HEK293T (cell line): ENCODE data around the gene MBOAT7.
"Not testable (repeated sequence)": the region's sequence is repeated elsewhere in the genome, so short reads cannot be mapped to it uniquely, and the experiment has no call there.

Experiments used
- CTCF ChIA-PET: fragments of 350-600 bp; formaldehyde crosslinking; extraction: SDS; loops from one replicate; lab custom pipeline; 2021; ENCODE audit warnings: antibody characterized with exemption, inconsistent platforms; lab: Yijun Ruan, JAX
- POLR2A ChIA-PET: fragments of 350-600 bp; formaldehyde crosslinking; extraction: SDS; loops from one replicate; lab custom pipeline; 2020; ENCODE audit warnings: antibody characterized with exemption, inconsistent platforms; lab: Yijun Ruan, JAX
- DNase-seq: peaks from one replicate; pipeline ENCODE4 v3.0.0; 2012; ENCODE audit warnings: mixed read lengths; ENCODE audit errors: extremely low spot score
- ARNT ChIP-seq: fragments of 450-650 bp; IDR thresholded peaks from 2 replicates; pipeline ENCODE4 v1.6.1; 2017; ENCODE audit warnings: mild to moderate bottlenecking
- BHLHE40 ChIP-seq: fragments of 450-650 bp; IDR thresholded peaks from 2 replicates; pipeline ENCODE4 v1.6.1; 2016; ENCODE audit warnings: mild to moderate bottlenecking, moderate library complexity, borderline replicate concordance
- CTBP1 ChIP-seq: fragments of 450-650 bp; IDR thresholded peaks from 2 replicates; pipeline ENCODE4 v1.6.1; 2016; ENCODE audit warnings: borderline replicate concordance
- ELF4 ChIP-seq: fragments of 450-650 bp; IDR thresholded peaks from 2 replicates; pipeline ENCODE4 v1.6.1; 2017; ENCODE audit warnings: antibody characterized with exemption
- FOXA1 ChIP-seq: fragments of 450-650 bp; IDR thresholded peaks from 2 replicates; pipeline ENCODE4 v1.6.1; 2016; ENCODE audit warnings: mild to moderate bottlenecking
- FOXK2 ChIP-seq: fragments of 450-650 bp; IDR thresholded peaks from 2 replicates; pipeline ENCODE4 v1.6.1; 2016; ENCODE audit warnings: mild to moderate bottlenecking
- FOXM1 ChIP-seq: fragments of 450-650 bp; IDR thresholded peaks from 2 replicates; pipeline ENCODE4 v1.6.1; 2017; ENCODE audit warnings: mild to moderate bottlenecking, borderline replicate concordance
- HDGF ChIP-seq: fragments of 450-650 bp; IDR thresholded peaks from 2 replicates; pipeline ENCODE4 v1.6.1; 2017; ENCODE audit warnings: antibody characterized with exemption, borderline replicate concordance
- L3MBTL2 ChIP-seq: fragments of 450-650 bp; conservative IDR thresholded peaks from 2 replicates; pipeline ENCODE4 v1.6.1; 2016; ENCODE audit warnings: mild to moderate bottlenecking
- LEF1 ChIP-seq: fragments of 450-650 bp; IDR thresholded peaks from 2 replicates; pipeline ENCODE4 v1.6.1; 2017; ENCODE audit warnings: mild to moderate bottlenecking, borderline replicate concordance
- NFRKB ChIP-seq: fragments of 450-650 bp; IDR thresholded peaks from 2 replicates; pipeline ENCODE4 v1.6.1; 2016; ENCODE audit warnings: mild to moderate bottlenecking, moderate library complexity
- SP1 ChIP-seq: fragments of 450-650 bp; IDR thresholded peaks from 2 replicates; pipeline ENCODE4 v1.6.1; 2017
- SUZ12 ChIP-seq: fragments of 450-650 bp; IDR thresholded peaks from 2 replicates; pipeline ENCODE4 v1.6.1; 2016; ENCODE audit warnings: mild to moderate bottlenecking
- TARDBP ChIP-seq: fragments of 450-650 bp; IDR thresholded peaks from 2 replicates; pipeline ENCODE4 v1.6.1; 2016
- ZNF384 ChIP-seq: fragments of 450-650 bp; IDR thresholded peaks from 2 replicates; pipeline ENCODE4 v1.6.1; 2016
- TF ChIP-seq, protein P1 (sequence below): fragments of 450-650 bp; IDR thresholded peaks from 2 replicates; pipeline ENCODE4 v1.6.1; 2016

Gene MBOAT7

DNA sequence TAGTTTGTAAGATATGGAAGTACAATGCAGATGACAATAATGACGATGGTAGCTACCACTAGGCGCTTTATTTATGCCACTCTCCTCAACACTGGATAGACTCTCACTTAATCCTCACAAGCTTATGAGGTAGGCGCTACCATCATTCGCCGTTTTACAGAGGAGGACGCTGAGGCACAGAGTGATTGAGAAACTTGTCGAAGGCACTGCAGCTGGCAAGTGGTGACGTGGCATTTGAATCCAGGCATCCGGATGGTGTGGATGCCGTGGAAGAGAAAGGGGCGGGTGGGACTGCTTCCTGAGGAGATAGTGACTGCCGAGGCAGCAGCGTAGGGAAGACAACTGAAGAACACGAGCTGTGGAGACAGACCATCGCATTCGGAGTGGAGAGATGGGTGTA, 10.0 kb upstream of the MBOAT7 start:
- ChIA-PET CTCF (no interaction called here), POLR2A (interaction anchor here (2.3 to 3.4 kb wide), 2 partner anchors 9 to 40 kb away, joined by 7 to 76 read pairs; partner anchors contain the start of genes LENG1, MBOAT7 and TSEN34)
- DNase-seq: no peak
- TF ChIP-seq ELF4 (no peak), SUZ12 (no peak), CTBP1 (no peak), FOXM1 (no peak), FOXA1 (no peak)

DNA sequence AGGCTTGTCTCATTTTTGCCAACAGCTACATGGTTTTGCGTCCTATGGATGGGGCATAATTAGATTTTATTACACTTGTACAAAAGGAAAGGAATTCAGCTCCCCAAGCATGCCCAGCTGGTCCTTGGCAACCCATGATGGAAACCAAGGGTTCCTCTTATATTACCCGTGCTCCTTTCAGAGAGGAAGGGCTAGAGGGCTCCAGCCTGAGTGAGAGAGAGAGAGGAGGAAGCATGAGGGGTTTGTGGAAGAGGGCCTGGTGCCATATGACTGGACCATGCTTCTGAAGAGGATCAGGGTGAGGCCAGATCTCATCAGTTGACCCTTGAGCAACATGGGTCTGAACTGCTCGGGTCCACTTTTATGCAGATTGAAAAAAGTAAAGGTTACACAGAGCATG, 7.7 kb upstream of the MBOAT7 start:
- CTCF ChIA-PET: no interaction called here
- no peak for DNase-seq
- TF ChIP-seq, protein P1, sequence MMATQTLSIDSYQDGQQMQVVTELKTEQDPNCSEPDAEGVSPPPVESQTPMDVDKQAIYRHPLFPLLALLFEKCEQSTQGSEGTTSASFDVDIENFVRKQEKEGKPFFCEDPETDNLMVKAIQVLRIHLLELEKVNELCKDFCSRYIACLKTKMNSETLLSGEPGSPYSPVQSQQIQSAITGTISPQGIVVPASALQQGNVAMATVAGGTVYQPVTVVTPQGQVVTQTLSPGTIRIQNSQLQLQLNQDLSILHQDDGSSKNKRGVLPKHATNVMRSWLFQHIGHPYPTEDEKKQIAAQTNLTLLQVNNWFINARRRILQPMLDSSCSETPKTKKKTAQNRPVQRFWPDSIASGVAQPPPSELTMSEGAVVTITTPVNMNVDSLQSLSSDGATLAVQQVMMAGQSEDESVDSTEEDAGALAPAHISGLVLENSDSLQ: no peak
- no peak for TF ChIP-seq TARDBP
- TF ChIP-seq CTBP1: no peak
- TF ChIP-seq LEF1: no peak
- TF ChIP-seq NFRKB: no peak
- no peak for TF ChIP-seq ELF4
- no peak for TF ChIP-seq L3MBTL2
- TF ChIP-seq BHLHE40: no peak
- no peak for TF ChIP-seq SUZ12
- TF ChIP-seq FOXK2: no peak
- no peak for TF ChIP-seq ARNT
- no peak for TF ChIP-seq HDGF
- no peak for TF ChIP-seq ZNF384
- no peak for TF ChIP-seq FOXA1
- no peak for TF ChIP-seq SP1
- TF ChIP-seq FOXM1: no peak
- POLR2A ChIA-PET: no interaction called here

DNA sequence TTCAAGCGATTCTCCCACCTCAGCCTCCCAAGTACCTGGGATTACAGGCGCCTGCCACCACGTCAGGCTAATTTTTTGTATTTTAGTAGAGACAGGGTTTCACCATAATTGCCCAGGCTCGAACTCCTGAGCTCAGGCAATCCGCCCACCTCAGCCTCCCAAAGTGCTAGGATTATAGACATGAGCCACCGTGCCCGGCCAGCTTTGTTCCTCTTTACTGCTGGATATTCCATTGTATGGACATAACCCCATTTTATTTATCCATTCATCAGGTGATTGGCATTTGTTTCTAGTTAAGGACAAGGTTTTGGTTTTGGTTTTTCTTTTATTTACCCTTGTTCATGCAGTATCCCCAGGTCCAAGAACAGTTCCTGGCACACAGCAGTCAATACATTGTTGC, 7.2 kb upstream of the MBOAT7 start:
- no peak for DNase-seq
- ChIA-PET POLR2A (no interaction called here), CTCF (no interaction called here)
- TF ChIP-seq, protein P1: no peak
- TF ChIP-seq ELF4: no peak

DNA sequence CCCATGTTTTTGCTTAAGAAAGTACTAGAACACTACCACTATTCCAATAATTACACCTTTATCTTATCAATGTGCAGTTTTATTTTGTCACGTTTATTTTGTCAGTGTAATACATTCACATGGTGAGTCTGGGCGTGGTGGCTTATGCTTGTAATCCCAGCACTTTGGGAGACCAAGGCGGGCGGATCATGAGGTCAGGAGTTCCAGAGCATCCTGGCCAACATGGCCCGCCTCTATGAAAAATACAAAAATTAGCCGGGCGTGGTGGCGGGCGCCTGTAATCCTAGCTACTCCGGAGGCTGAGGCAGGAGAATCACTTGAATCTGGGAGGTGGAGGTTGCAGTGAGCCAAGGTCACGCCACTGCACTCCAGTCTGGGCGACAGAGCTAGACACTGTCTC, 5.1 kb upstream of the MBOAT7 start:
- POLR2A ChIA-PET, DNase-seq, CTCF ChIA-PET: not testable (repeated sequence)

DNA sequence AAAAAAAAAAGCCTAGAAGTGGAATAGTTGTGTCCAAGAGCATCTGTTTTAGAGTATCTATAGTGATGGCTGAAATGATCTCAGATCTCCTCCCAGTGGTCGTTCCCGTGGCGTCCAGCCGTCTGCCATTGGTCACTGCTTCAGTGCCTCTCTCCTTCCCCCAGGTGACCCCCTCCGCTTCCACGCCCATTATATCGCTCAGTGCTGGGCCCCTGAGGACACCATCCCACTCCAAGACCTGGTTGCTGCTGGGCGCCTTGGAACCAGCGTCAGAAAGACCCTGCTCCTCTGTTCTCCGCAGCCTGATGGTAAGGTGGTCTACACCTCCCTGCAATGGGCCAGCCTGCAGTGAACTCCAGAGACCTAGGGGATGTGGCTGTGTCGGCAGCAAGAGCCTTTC, 3.6 kb upstream of the MBOAT7 start:
- CTCF ChIA-PET: no interaction called here
- DNase-seq: no peak
- TF ChIP-seq, protein P1: no peak
- no peak for TF ChIP-seq HDGF
- TF ChIP-seq SP1: no peak
- no peak for TF ChIP-seq FOXK2
- TF ChIP-seq ZNF384: no peak
- TF ChIP-seq BHLHE40: no peak
- TF ChIP-seq CTBP1: no peak
- no peak for TF ChIP-seq LEF1
- no peak for TF ChIP-seq TARDBP
- TF ChIP-seq FOXM1: no peak
- no peak for TF ChIP-seq FOXA1
- TF ChIP-seq L3MBTL2: no peak
- TF ChIP-seq NFRKB: no peak
- no peak for TF ChIP-seq ELF4
- TF ChIP-seq SUZ12: no peak
- no peak for TF ChIP-seq ARNT
- POLR2A ChIA-PET: interaction anchor here (5.3 kb wide), 1 partner anchor 7 kb away, joined by 76 read pairs; the partner anchor contains the start of gene RPS9

DNA sequence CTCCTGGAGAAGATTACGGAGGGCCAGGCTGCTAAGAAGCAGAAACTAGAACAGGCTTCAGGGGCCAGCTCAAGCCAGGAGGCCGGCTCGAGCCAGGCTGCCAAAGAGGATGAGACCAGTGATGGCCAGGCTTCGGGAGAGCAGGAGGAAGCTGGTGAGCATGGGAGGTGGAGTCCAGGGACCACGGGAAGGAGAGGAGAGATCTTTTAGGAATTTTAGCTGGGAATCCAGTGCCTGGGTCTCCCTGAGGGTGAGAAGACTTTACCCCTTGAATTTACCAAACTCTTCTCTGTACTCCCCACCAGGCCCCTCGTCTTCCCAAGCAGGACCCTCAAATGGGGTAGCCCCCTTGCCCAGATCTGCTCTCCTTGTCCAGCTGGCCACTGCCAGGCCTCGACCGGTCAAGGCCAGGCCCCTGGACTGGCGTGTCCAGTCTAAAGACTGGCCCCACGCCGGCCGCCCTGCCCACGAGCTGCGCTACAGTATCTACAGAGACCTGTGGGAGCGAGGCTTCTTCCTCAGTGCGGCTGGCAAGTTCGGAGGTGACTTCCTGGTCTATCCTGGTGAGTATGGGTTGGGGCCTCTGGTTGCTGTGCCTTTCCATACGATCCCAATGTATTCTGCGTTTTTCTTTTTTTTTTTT, 2.6 kb upstream of the MBOAT7 start:
- no peak for DNase-seq
- no peak for TF ChIP-seq BHLHE40
- no peak for TF ChIP-seq FOXM1
- no peak for TF ChIP-seq FOXA1
- TF ChIP-seq CTBP1: no peak
- no peak for TF ChIP-seq ARNT
- no peak for TF ChIP-seq NFRKB
- no peak for TF ChIP-seq ZNF384
- TF ChIP-seq L3MBTL2: no peak
- TF ChIP-seq, protein P1: no peak
- no peak for TF ChIP-seq SP1
- TF ChIP-seq TARDBP: no peak
- TF ChIP-seq ELF4: no peak
- TF ChIP-seq LEF1: no peak
- no peak for TF ChIP-seq SUZ12
- no peak for TF ChIP-seq HDGF
- no peak for TF ChIP-seq FOXK2
- CTCF ChIA-PET: interaction anchor here (0.5 to 0.7 kb wide), 3 partner anchors 9 to 1929 kb away, joined by 3 to 4 read pairs (median 3); partner anchors contain the start of gene ZNF787
- POLR2A ChIA-PET: interaction anchor here (0.9 to 5.7 kb wide), 5 partner anchors 8 to 55 kb away, joined by 4 to 76 read pairs (median 5); partner anchors contain the start of genes CNOT3, RPS9 and TMC4
